Measurements from ENCODE around the gene PLEKHA8. TPM values are rescaled to one million over a fixed set of nuclear protein-coding genes. Genes with fewer than 3 reads are reported as not detected.

The PLEKHA8 gene
- total RNA-seq, 1 donor from 2014 or later: 62.1 TPM

GRCh38 chr7:30117896-30118295 lies 89.7 kb downstream of the PLEKHA8 start:
- Mint-ChIP-seq H3K4me1 (ENCODE audit: low read depth) (no peaks in the 10 kb centered on the region), H3K4me3 (ENCODE audit: low read depth) (no peak overlapping the region), H3K27ac (no peak overlapping the region), H3K27me3 (no peaks in the 10 kb centered on the region), H3K36me3 (ENCODE audit: insufficient read depth) (peaks cover 14% of the 10 kb centered on the region), H3K9me3 (ENCODE audit: low read depth) (peaks cover 8% of the 10 kb centered on the region)
- no peak for DNase-seq (ENCODE audit: low spot score, unreplicated experiment)
- TF ChIP-seq CTCF (IDR thresholded peaks at IDR 0.05; ENCODE audit: unreplicated experiment): no peak

- no peak for TF ChIP-seq CTCF (IDR thresholded peaks at IDR 0.05; ENCODE audit: unreplicated experiment)
Measured at GRCh38 chr7:30119890-30120577, 91.8 kb downstream of the PLEKHA8 start.

GRCh38 chr7:30133736-30134610 lies 105.8 kb downstream of the PLEKHA8 start:
- Mint-ChIP-seq H3K27me3 (no peaks in the 10 kb centered on the region), H3K27ac (peak overlapping the region; percentile 95), H3K4me3 (ENCODE audit: low read depth) (peak overlapping the region; percentile 71), H3K4me1 (ENCODE audit: low read depth) (peaks cover 7% of the 10 kb centered on the region), H3K36me3 (ENCODE audit: insufficient read depth) (peaks cover 3% of the 10 kb centered on the region), H3K9me3 (ENCODE audit: low read depth) (no peaks in the 10 kb centered on the region)
- DNase-seq (ENCODE audit: low spot score, unreplicated experiment): no peak
- TF ChIP-seq CTCF (IDR thresholded peaks at IDR 0.05; ENCODE audit: unreplicated experiment): no peak

More at GRCh38 chr7:30119890-30120577, 91.8 kb downstream of the PLEKHA8 start:
- Mint-ChIP-seq H3K27ac (no peak overlapping the region), H3K36me3 (ENCODE audit: insufficient read depth) (no peaks in the 10 kb centered on the region), H3K9me3 (ENCODE audit: low read depth) (no peaks in the 10 kb centered on the region), H3K4me1 (ENCODE audit: low read depth) (peaks cover 4% of the 10 kb centered on the region), H3K4me3 (ENCODE audit: low read depth) (no peak overlapping the region), H3K27me3 (no peaks in the 10 kb centered on the region)
- no peak for DNase-seq (ENCODE audit: low spot score, unreplicated experiment)

GRCh38 chr7:30134611-30135300 lies 106.5 kb downstream of the PLEKHA8 start, which contains the start of gene MTURN:
Gene MTURN (plus strand): TSS chr7:30134986. CDS start chr7:30135137, 151 bp downstream.
- DNase-seq (ENCODE audit: low spot score, unreplicated experiment): peak; percentile 83
- no peak for TF ChIP-seq CTCF (IDR thresholded peaks at IDR 0.05; ENCODE audit: unreplicated experiment)
- H3K27me3 Mint-ChIP-seq: no peaks in the 10 kb centered on the region
- no peaks in the 10 kb centered on the region for H3K9me3 Mint-ChIP-seq (ENCODE audit: low read depth)
- H3K4me1 Mint-ChIP-seq (ENCODE audit: low read depth): peaks cover 7% of the 10 kb centered on the region
- H3K27ac Mint-ChIP-seq: peak within 1 kb of the TSS; percentile 95
- peak within 1 kb of the TSS; percentile 88 for H3K4me3 Mint-ChIP-seq (ENCODE audit: low read depth)
- no peaks in the 10 kb centered on the region for H3K36me3 Mint-ChIP-seq (ENCODE audit: insufficient read depth)
